ENCODE data around the gene PXDN. TPM values are rescaled to one million over a fixed set of nuclear protein-coding genes. Genes with fewer than 3 reads are reported as not detected.

The PXDN gene
- polyA plus RNA-seq, 4 donors = 154 to 191 (median 170) TPM

DNA sequence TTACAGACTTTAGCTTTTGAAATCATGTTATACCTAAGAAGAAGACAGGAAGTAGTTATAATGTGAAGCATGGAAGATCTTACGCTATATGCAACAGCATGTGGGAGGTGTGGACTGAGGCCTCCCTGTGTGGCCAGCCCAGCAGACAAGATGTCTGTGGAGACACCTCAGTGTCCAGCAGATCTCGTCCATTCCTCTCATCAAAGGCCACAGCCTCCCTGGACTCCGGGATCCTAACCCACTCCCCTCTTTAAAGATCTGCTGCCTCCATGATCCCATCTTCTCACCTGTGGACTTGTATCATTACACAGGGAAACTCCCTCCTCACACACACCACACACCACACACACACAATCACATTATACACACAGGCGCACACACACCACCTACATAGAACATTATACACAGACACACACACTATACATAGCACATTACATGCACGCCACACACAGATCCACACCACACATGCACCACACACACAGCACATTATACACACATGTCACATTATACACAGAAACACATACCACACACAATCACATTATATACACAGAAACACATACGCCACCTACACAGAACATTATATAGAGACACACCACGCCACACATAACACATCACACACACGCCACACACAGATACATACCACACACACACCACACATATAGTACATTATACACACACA, 89.5 kb downstream of the PXDN start:
- DNase-seq (ENCODE audit: low read depth in 4 of 4, low spot score in 2 of 4) = no peak

GRCh38 chr2:1653956-1654695, 90.2 kb downstream of the PXDN start:
- no peak for DNase-seq (ENCODE audit: low read depth in 4 of 4, low spot score in 2 of 4)

- DNase-seq (ENCODE audit: low read depth in 4 of 4, low spot score in 2 of 4) = no peak
Observed at GRCh38 chr2:1652034-1652790, 92.1 kb downstream of the PXDN start.

- DNase-seq (ENCODE audit: low read depth in 4 of 4, low spot score in 2 of 4) = no peak
Observed at GRCh38 chr2:1651121-1652033, 92.9 kb downstream of the PXDN start.

DNA sequence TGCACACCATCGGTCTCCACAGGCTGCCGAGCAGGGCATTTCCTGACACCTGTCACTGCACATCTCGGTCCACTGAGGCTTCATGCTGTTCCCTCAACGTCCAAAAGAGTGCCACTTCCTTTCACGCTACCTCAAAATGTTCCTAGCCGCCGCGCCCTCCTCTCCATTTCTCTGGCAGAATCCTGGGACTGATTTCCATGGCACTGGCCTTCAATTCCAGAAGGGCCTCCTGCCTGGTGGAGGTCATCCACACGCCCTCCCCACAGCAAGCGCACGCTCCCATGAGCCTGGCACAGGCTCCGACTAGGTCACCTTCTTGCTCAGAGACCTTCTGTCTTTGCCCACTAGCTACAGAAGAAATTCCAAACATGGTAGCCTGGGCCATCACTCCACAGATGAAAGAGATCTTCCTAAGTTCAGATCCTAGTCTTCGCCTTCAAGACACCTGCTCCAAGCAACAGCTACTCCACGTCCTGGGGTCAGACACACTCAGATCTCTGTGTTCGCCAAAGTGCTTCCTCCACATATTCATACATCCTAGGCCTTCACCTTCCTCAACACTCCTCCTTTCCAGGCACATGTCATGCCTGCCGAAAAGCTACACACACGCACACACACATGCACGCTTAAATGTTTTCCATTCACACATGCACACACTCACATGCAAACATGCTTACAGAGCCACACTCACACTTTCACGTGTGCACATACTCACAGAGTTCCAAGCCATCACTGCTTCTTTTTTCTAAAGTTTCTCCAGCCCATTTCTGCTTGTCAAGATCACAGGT, 94.0 kb downstream of the PXDN start:
- DNase-seq (ENCODE audit: low read depth in 4 of 4, low spot score in 2 of 4) = no peak

DNA sequence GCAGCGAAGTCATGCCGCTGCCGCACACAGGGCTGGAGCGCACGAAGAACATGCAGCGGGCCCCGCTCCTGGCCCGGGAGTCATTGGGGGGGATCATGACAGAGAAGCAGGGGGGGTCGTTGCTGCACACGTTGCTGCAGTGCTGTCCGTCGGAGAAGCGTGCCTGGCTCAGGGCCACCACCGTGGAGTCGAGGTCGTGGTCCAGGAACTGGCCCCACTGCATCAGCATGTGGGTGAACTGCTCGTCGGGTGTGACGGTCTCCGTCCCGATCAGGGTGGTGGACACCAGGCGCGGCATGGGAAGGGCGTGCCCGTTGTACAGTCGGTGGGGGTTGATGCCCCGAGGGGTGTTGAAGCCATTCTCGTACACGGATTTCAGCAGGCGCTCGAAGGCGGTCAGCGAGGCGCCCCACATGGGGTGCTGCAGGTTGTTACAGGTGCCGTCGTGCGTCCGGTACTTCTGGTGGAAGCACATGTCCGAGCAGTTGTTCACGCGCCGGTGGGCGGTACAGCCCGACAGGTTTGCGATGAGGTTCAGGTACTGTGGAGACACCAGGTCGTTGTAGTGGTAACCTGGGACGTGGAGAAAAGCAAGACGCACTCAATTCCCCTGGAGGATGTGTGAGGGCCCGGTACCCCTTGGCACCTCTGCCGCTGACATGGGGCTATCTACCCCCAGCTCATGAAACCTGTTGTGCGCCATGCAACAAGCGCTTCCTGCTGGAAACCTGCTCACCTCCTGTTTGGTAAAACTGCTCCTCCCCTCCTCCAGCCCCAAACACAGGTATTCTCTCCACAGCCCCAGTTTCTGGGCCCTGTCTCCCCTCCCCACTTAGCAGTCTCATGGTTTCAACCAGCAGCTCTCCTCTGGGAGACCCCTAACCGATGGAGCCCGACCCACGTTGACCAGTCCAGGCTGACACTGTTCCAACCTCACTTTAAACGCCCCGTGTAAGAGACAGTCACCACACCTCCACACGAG, 94.9 kb downstream of the PXDN start:
- DNase-seq (ENCODE audit: low read depth in 4 of 4, low spot score in 2 of 4) = no peak

DNA sequence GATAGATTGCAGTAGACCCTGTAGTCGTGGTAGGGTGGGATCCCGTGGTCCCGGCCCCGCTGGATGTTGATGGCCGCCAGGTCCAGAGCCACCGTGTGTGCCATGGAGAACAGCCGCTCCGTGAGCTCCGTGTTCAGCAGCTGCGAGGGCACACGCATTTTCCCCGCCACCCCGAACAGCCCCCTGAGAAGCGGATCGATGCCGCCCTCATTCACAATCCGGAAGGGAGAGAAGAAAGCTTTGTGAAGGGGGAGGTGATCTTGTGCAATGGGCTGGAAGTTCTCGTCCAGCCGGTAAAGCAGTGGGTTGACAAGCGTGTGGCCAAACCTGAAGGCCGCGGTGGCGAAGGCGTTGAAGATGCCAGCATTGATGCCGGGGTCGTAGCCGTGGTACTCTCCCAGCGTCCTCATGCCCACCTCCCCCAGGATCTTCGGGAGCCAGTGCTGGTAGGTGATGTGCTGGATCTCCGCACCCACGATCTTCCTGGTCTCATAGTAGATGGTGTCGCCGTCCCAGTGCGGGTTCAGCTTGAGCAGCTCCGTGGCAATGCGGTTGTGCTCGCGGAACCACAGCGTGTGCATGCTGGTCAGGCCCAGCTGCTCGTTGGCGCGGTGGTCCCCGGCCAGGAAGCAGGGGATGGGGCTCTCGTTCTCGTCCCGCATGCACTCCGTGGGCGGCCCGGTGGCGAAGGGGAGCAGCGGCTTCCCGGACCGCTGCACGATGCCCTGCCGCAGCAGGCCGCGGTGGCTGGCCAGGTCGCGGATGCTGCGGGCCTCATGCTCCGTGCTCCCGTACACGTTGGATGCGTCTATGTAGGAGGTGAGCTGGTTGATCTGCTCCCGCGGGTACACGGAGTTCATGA, 95.8 kb downstream of the PXDN start:
- no peak for DNase-seq (ENCODE audit: low read depth in 4 of 4, low spot score in 2 of 4)

GRCh38 chr2:1647417-1648240, 96.7 kb downstream of the PXDN start:
- DNase-seq (ENCODE audit: low read depth in 4 of 4, low spot score in 2 of 4) = no peak

GRCh38 chr2:1645761-1646476, 98.4 kb downstream of the PXDN start:
- DNase-seq (ENCODE audit: low read depth in 4 of 4, low spot score in 2 of 4) = no peak

GRCh38 chr2:1644427-1644826, 99.9 kb downstream of the PXDN start:
- no peak for DNase-seq (ENCODE audit: low read depth in 4 of 4, low spot score in 2 of 4)

GRCh38 chr2:1642993-1643619, 101.2 kb downstream of the PXDN start:
- DNase-seq (ENCODE audit: low read depth in 4 of 4, low spot score in 2 of 4) = no peak

DNA sequence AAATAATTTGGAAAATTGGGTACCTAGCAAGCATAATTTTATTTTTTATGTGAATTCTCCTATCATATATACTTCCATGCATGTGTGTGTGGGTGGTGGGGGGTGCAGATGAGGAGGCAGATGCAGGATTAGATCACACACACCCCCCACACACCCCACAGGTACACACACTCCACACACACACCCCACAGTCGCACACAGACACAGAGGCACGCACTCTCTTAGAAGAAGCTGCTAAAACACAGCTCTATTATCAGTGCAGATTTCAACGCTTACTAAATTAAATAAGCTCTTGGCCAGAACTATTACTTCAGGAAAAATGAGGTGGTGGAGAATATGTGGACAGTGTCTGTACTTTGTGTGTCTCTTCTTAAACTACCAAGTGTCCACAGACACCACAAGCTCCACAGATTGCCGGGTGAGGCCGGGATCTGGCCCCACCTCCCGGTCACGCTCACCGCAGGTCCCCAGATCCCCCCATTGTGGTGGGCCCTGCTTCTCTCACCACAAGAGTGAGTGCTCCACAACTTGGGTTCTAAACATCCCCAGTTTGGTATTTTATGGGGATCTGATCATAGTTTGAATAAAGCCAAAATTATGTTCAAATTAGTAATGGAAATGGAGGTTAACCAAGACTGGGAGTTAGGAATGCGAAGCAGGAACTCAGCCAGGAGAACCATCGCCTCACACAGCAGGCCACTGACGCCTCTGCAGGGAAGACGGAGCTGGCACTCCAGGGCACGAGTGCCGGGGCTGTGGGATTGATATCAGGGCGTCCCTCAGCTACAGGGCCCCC, 102.1 kb downstream of the PXDN start:
- DNase-seq (ENCODE audit: low read depth in 4 of 4, low spot score in 2 of 4) = no peak

- no peak for DNase-seq (ENCODE audit: low read depth in 4 of 4, low spot score in 2 of 4)
Observed at GRCh38 chr2:1641523-1641922, 102.8 kb downstream of the PXDN start.

GRCh38 chr2:1640301-1641135, 103.8 kb downstream of the PXDN start:
- DNase-seq (ENCODE audit: low read depth in 4 of 4, low spot score in 2 of 4) = no peak

Measured in left renal cortex interstitium (tissue), 4 donors.